ENCODE results near the gene GBF1.

Gene GBF1

GRCh38 chr10:102424145-102424544 is 178.8 kb downstream of the GBF1 start:
- DNase-seq (ENCODE audit: low spot score) = no peak

GRCh38 chr10:102424916-102425315 is 179.6 kb downstream of the GBF1 start:
- DNase-seq (ENCODE audit: low spot score) = no peak

GRCh38 chr10:102425444-102425843 is 180.1 kb downstream of the GBF1 start:
- DNase-seq (ENCODE audit: low spot score) = no peak

- no peak for DNase-seq (ENCODE audit: low spot score)
Measured at GRCh38 chr10:102426803-102427287, 181.5 kb downstream of the GBF1 start.

- DNase-seq (ENCODE audit: low spot score) = no peak
Measured at GRCh38 chr10:102429468-102429867, 184.1 kb downstream of the GBF1 start.

- no peak for DNase-seq (ENCODE audit: low spot score)
Measured at GRCh38 chr10:102431452-102432124, 186.3 kb downstream of the GBF1 start.

Data from CD4-positive, alpha-beta T cell treated with Interleukin-2 at 100 ng/mL for 4 hours (primary cell).